Gastroesophageal sphincter (tissue), 3 donors: ENCODE results near the gene NAV2.

Experiments used
- CTCF ChIP-seq, 4 experiments: fragments of 200-600 bp in 2 of 4; fragments of 450-650 bp in 2 of 4; sonication (generic) in 1 of 4; IDR thresholded peaks; one replicate each; pipeline ENCODE4 v1.5.1; 2017 to 2019; ENCODE audit warnings: antibody characterized with exemption in 4 of 4, mild to moderate bottlenecking in 2 of 4, moderate library complexity in 2 of 4
- POLR2A ChIP-seq, 2 donors: fragments of 450-650 bp; IDR thresholded peaks; one replicate each; pipeline ENCODE4 v1.6.1; 2017; ENCODE audit warnings: antibody characterized with exemption in 2 of 2, mild to moderate bottlenecking in 2 of 2, moderate library complexity in 1 of 2

- no peak for TF ChIP-seq CTCF (IDR thresholded peaks at IDR 0.05)
- no peak for TF ChIP-seq POLR2A (IDR thresholded peaks at IDR 0.05)
These were observed 223.8 kb downstream of the NAV2 start for GRCh38 chr11:19936461-19936860.
